Thoracic aorta (tissue), 2 donors: ENCODE data around the gene PARD6G. TPM values are rescaled to one million over a fixed set of nuclear protein-coding genes. Genes with fewer than 3 reads are reported as not detected.

Experiments
- ATAC-seq: fragments of 150-250 bp; one replicate; pipeline ENCODE4 v1.8.0; 2017; ENCODE audit warnings: low read depth; ENCODE audit not compliant: insufficient number of reproducible peaks, low FRiP score
- DNase-seq: peaks from one replicate; pipeline ENCODE4 v3.0.0-alpha.2; 2020; ENCODE audit warnings: low spot score
- H3K27ac ChIP-seq, 2 donors: fragments of 200-600 bp; sonication (generic); 1 replicate in 1 of 2; 2 replicates in 1 of 2; pipeline ENCODE4 v1.5.1; 2016; ENCODE audit warnings: mild to moderate bottlenecking in 2 of 2, moderate library complexity in 2 of 2
- H3K27me3 ChIP-seq: fragments of 200-600 bp; sonication (generic); replicated peaks from 2 replicates; pipeline ENCODE4 v1.6.0; 2016; ENCODE audit warnings: mild to moderate bottlenecking; ENCODE audit not compliant: insufficient read depth
- H3K36me3 ChIP-seq: fragments of 200-600 bp; sonication (generic); one replicate; pipeline ENCODE4 v1.5.1; 2016
- H3K4me1 ChIP-seq, 2 donors: fragments of 200-600 bp; sonication (generic); 1 replicate in 1 of 2; 2 replicates in 1 of 2; pipeline versions ENCODE4 v1.5.1 to v1.6.0; 2016; ENCODE audit warnings: low read depth in 2 of 2, mild to moderate bottlenecking in 1 of 2; ENCODE audit not compliant: control insufficient read depth in 1 of 2
- H3K4me3 ChIP-seq: fragments of 200-600 bp; sonication (generic); 2 replicates; pipeline ENCODE4 v1.5.1; 2016; ENCODE audit warnings: mild to moderate bottlenecking
- H3K9me3 ChIP-seq: fragments of 200-600 bp; sonication (generic); 2 replicates; pipeline ENCODE4 v1.5.1; 2016
- CTCF ChIP-seq: fragments of 200-600 bp; sonication (generic); IDR thresholded peaks from one replicate; pipeline ENCODE4 v1.5.1; 2019; ENCODE audit warnings: antibody characterized with exemption
- total RNA-seq, 2 donors: library from RNA; depleted of rRNA; stranded (reverse); fragments of >200 nt; gene quantifications; one replicate each; pipeline versions ENCODE4 v1.1.0 to v1.2.3, GENCODE V29; 2016

The PARD6G gene
- total RNA-seq, 2 donors from 2014 or later = 3.0 to 4.8 TPM

- H3K4me1 ChIP-seq = no peaks in the 10 kb centered on the region
- DNase-seq (no peak), ATAC-seq (no peak)
- H3K27me3 ChIP-seq = no peaks in the 10 kb centered on the region
- H3K4me3 ChIP-seq = no peak overlapping the region
- no peak for TF ChIP-seq CTCF
- H3K9me3 ChIP-seq = no peaks in the 10 kb centered on the region
- H3K27ac ChIP-seq = no peak overlapping the region
- H3K36me3 ChIP-seq = peaks cover 7% of the 10 kb centered on the region
Observed at GRCh38 chr18:80129672-80130367, 117.5 kb downstream of the PARD6G start.

DNA sequence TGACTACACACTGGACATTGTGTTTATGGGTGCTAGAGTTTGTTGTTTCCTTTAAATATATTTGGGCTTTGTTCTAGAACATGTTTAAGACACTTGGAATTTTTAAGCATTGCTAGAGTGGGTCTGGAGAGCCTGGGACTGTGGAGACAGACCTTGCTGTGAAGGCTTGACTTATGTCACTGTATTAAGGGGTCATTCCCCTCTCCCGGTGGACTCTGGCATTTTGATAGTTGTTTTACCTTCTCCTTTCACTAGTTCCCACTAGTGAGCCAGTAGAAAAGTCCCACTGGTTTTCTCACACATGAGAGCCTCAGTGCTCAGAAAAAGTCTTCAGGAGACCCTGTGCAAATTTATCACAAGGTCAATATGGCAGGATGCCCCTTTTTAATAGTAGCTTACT, 119.7 kb downstream of the PARD6G start:
- peaks cover 2% of the 10 kb centered on the region for H3K36me3 ChIP-seq
- ATAC-seq (no peak), DNase-seq (no peak)
- H3K4me3 ChIP-seq = no peak overlapping the region
- H3K9me3 ChIP-seq = no peaks in the 10 kb centered on the region
- no peaks in the 10 kb centered on the region for H3K27me3 ChIP-seq
- H3K4me1 ChIP-seq = no peaks in the 10 kb centered on the region
- no peak for TF ChIP-seq CTCF
- H3K27ac ChIP-seq = no peak overlapping the region

DNA sequence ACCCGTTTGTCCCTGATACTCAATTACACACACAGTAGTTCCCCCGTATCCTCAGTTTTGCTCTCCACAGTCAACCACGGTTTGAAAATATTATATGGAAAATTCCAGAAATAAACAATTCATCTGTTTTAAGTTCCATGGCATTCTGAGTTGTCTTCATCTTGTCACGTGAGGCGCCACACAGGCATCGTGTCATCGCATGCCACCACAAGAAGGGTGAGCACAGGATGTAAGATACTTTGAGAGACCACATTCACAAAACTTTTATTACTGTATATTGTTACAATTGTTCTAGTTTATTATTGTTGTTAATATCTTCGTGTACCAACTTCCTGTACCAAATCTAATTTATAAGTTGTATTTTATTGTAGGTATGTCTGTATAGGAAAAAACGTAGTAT, 120.5 kb downstream of the PARD6G start:
- Histone ChIP-seq H3K36me3 (peaks cover 2% of the 10 kb centered on the region), H3K4me1 (no peaks in the 10 kb centered on the region), H3K27ac (no peak overlapping the region), H3K4me3 (no peak overlapping the region), H3K9me3 (no peaks in the 10 kb centered on the region), H3K27me3 (no peaks in the 10 kb centered on the region)
- DNase-seq (no peak), ATAC-seq (no peak)
- no peak for TF ChIP-seq CTCF

DNA sequence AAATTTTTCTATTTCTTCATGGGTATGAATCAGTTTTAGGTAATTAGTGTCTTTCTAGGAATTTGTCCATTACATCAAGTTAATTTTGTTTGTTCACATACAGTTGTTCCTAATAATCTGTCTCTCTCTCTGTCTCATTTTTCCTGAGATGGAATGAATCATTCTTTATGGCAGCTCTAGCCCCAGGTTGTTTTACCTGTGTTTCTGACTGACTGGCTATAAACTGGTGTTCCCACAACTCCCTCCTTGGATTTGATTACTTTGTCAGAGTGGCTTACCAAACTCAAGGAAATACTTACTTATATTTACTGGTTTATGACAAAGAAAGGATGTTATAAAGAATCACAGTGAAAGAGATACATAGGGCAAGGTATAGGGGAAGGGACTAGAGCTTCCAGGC, 123.2 kb downstream of the PARD6G start:
- Histone ChIP-seq H3K4me1 (no peaks in the 10 kb centered on the region), H3K9me3 (no peaks in the 10 kb centered on the region), H3K27me3 (no peaks in the 10 kb centered on the region), H3K4me3 (no peak overlapping the region), H3K36me3 (peaks cover 5% of the 10 kb centered on the region), H3K27ac (no peak overlapping the region)
- ATAC-seq (no peak), DNase-seq (no peak)
- no peak for TF ChIP-seq CTCF

- no peaks in the 10 kb centered on the region for H3K9me3 ChIP-seq
- H3K27me3 ChIP-seq = no peaks in the 10 kb centered on the region
- H3K36me3 ChIP-seq = peaks cover 8% of the 10 kb centered on the region
- no peak overlapping the region for H3K27ac ChIP-seq
- DNase-seq = no peak
- H3K4me1 ChIP-seq = no peaks in the 10 kb centered on the region
- no peak overlapping the region for H3K4me3 ChIP-seq
- ATAC-seq = no peak
- TF ChIP-seq CTCF = no peak
Observed at GRCh38 chr18:80120932-80121331, 126.4 kb downstream of the PARD6G start.
